K562 (cell line): ENCODE measurements around the gene C1orf21. TPM values are rescaled to one million over a fixed set of nuclear protein-coding genes. Genes with fewer than 3 reads are reported as not detected.

Experiments
- ATAC-seq: fragments of 200-7000 bp; cut with Tn5 transposase; 3 replicates; pipeline ENCODE4 v1.9.1; 2020; ENCODE audit warnings: moderate library complexity
- BruUV-seq: library from RNA; stranded (reverse); fragments of 400-500 nt; replicated peaks from 2 replicates; lab custom pipeline; 2021; lab: Mats Ljungman, UMichigan
- CTCF ChIA-PET: fragments of 300-600 bp; formaldehyde crosslinking; extraction: SDS; loops from one replicate; lab custom pipeline; 2021; ENCODE audit warnings: low intra/inter-chr PET ratio; lab: Yijun Ruan, JAX
- POLR2A ChIA-PET: fragments of 300-600, 350-650 bp; sonication (Branson Sonifier 250); formaldehyde crosslinking; extraction: SDS; loops from one replicate; lab custom pipeline; 2021; ENCODE audit warnings: antibody characterized with exemption, inconsistent platforms; lab: Yijun Ruan, JAX
- DNase-seq, 4 experiments: peaks; one replicate each; pipeline versions ENCODE4 v3.0.0 to v3.0.0-alpha.2; 2011 to 2018; ENCODE audit warnings: low spot score in 3 of 4, mixed read lengths in 3 of 4; ENCODE audit errors: extremely low read depth in 1 of 4
- FAIRE-seq: peaks from 2 replicates; lab custom pipeline; 2011; peaks lifted over from hg19 to GRCh38; lab: Jason Lieb, UNC
- H2AFZ ChIP-seq: 2 replicates; pipeline ENCODE4 v1.6.0; 2011; ENCODE audit warnings: low read depth, low read length, control low read depth, inconsistent platforms
- H3K27ac ChIP-seq: fragments of 200-600 bp; 3 replicates; pipeline ENCODE4 v1.8.0; 2011; ENCODE audit warnings: low read depth, mild to moderate bottlenecking, control low read depth, inconsistent platforms, low read length, moderate library complexity, mixed read lengths; ENCODE audit errors: extremely low read depth
- H3K27me3 ChIP-seq, 2 experiments: fragments of 300-600 bp in 1 of 2; 2 replicates in 1 of 2; 3 replicates in 1 of 2; pipeline versions ENCODE4 v1.6.0 to v1.8.0; 2011; ENCODE audit warnings: inconsistent platforms in 2 of 2, low read length in 2 of 2, mild to moderate bottlenecking in 1 of 2, mixed read lengths in 1 of 2, moderate library complexity in 1 of 2; ENCODE audit not compliant: control insufficient read depth in 2 of 2, insufficient read depth in 2 of 2
- H3K36me3 ChIP-seq: fragments of 300-600 bp; 3 replicates; pipeline ENCODE4 v1.8.0; 2011; ENCODE audit warnings: mild to moderate bottlenecking, low read length, inconsistent platforms; ENCODE audit not compliant: control insufficient read depth, insufficient read depth
- H3K4me1 ChIP-seq, 2 experiments: fragments of 200-600 bp in 1 of 2; replicated peaks in 1 of 2; 2 replicates in 1 of 2; 3 replicates in 1 of 2; pipeline versions ENCODE4 v1.5.1 to v1.8.0; 2011; ENCODE audit warnings: inconsistent platforms in 2 of 2, low read length in 2 of 2, mild to moderate bottlenecking in 1 of 2, mixed read lengths in 1 of 2, moderate library complexity in 1 of 2; ENCODE audit not compliant: control insufficient read depth in 2 of 2, insufficient read depth in 2 of 2
- H3K4me2 ChIP-seq: 2 replicates; pipeline ENCODE4 v1.6.1; 2011; ENCODE audit warnings: low read length, control low read depth, inconsistent platforms, mixed read lengths; ENCODE audit not compliant: insufficient read depth
- H3K4me3 ChIP-seq: fragments of 200-600 bp; sonication (generic), shearing (Covaris generic); 2 replicates; pipeline ENCODE4 v1.5.1; 2016; ENCODE audit warnings: control low read depth, inconsistent platforms
- H3K79me2 ChIP-seq: fragments of 200-600 bp; 3 replicates; pipeline ENCODE4 v1.8.0; 2011; ENCODE audit warnings: low read length, inconsistent platforms; ENCODE audit not compliant: control insufficient read depth, insufficient read depth
- H3K9ac ChIP-seq, 2 experiments: 2 replicates each; pipeline versions ENCODE4 v1.6.0 to v1.6.1; 2011; ENCODE audit warnings: low read depth in 2 of 2, low read length in 2 of 2, control low read depth in 1 of 2, inconsistent platforms in 1 of 2, mild to moderate bottlenecking in 1 of 2, mixed read lengths in 1 of 2; ENCODE audit not compliant: insufficient read depth in 1 of 2
- H3K9me1 ChIP-seq: one replicate; pipeline ENCODE4 v1.6.0; 2011; ENCODE audit warnings: inconsistent platforms, mild to moderate bottlenecking, low read length, moderate library complexity; ENCODE audit not compliant: control insufficient read depth, insufficient read depth
- H3K9me3 ChIP-seq: replicated peaks from 2 replicates; pipeline ENCODE4 v1.5.1; 2011; ENCODE audit warnings: low read depth, low read length, inconsistent platforms; ENCODE audit not compliant: control insufficient read depth, insufficient read depth
- H4K20me1 ChIP-seq: replicated peaks from 2 replicates; pipeline ENCODE4 v1.6.1; 2011; ENCODE audit warnings: low read length, inconsistent platforms, mixed read lengths; ENCODE audit not compliant: control insufficient read depth, insufficient read depth
- BRF1 ChIP-seq: IDR thresholded peaks from 3 replicates; pipeline ENCODE4 v1.6.1; 2011; ENCODE audit warnings: borderline replicate concordance, mild to moderate bottlenecking; ENCODE audit not compliant: insufficient read length; ENCODE audit errors: extremely low read depth
- CHCHD3 ChIP-seq: fragments of 250-450 bp; sonication (Bioruptor Pico); IDR thresholded peaks from 2 replicates; pipeline ENCODE4 v2.1.2; 2022; ENCODE audit warnings: mild to moderate bottlenecking
- GATAD2B ChIP-seq: fragments of 450-650 bp; IDR thresholded peaks from 2 replicates; pipeline ENCODE4 v1.6.1; 2017; ENCODE audit warnings: mild to moderate bottlenecking, borderline replicate concordance
- KDM4B ChIP-seq, 2 experiments: fragments of 450-650 bp in 1 of 2; sonication (generic) in 1 of 2; IDR thresholded peaks; 2 replicates each; pipeline ENCODE4 v1.6.1; 2016 to 2017; ENCODE audit warnings: borderline replicate concordance in 2 of 2, antibody characterized with exemption in 1 of 2, low read depth in 1 of 2, mild to moderate bottlenecking in 1 of 2
- PCBP1 ChIP-seq: fragments of 200-400 bp; formaldehyde crosslinking; IDR thresholded peaks from 2 replicates; pipeline ENCODE4 v1.6.1; 2018; ENCODE audit warnings: mild to moderate bottlenecking, low read depth, low read length; ENCODE audit not compliant: poor library complexity, severe bottlenecking
- SRSF3 ChIP-seq: fragments of 200-400 bp; formaldehyde crosslinking; IDR thresholded peaks from 2 replicates; pipeline ENCODE4 v1.6.1; 2016; ENCODE audit warnings: mild to moderate bottlenecking, low read length, moderate library complexity; ENCODE audit not compliant: insufficient read depth
- WGBS: fragments of 100-300 bp; shearing (Covaris generic); methylation state at CpG from one replicate; pipeline ENCODE4 v1.1.6; 2016; ENCODE audit warnings: low coverage, mixed read lengths; ENCODE audit not compliant: insufficient coverage; ENCODE audit errors: missing lambda C conversion rate; 5-methylcytosine and 5-hydroxymethylcytosine counted together
- in situ Hi-C: fragments of 300-500 bp; cut with MboI; formaldehyde crosslinking; loops from 4 replicates; pipeline ENCODE4 v1.15.0; 2018; ENCODE audit warnings: inconsistent platforms, mixed read lengths
- intact Hi-C: fragments of 100-400 bp; cut with micrococcal nuclease; formaldehyde crosslinking; loops from 2 replicates; pipeline ENCODE4 v1.14.2; 2022
- polyA plus RNA-seq, 8 experiments: library from polyadenylated mRNA; depleted of rRNA in 4 of 8; stranded (reverse) in 5 of 8; unstranded in 3 of 8; fragments of >200 nt; fragmentation: Nextera tagmentation in 2 of 8; fragmentation: Illumina TruSeq in 1 of 8; extraction: Ambion mirVana in 2 of 8; extraction: Trizol in 1 of 8; gene quantifications; 2 replicates each; pipeline versions ENCODE4 v1.2.1 to v1.2.3, GENCODE V29; 2011 to 2014; ENCODE audit warnings: inconsistent platforms in 1 of 8, missing spikeins in 1 of 8
- total RNA-seq, 7 experiments: library from RNA; depleted of rRNA in 6 of 7; stranded (reverse); fragments of >200 nt in 6 of 7; fragmentation: Illumina TruSeq in 2 of 7; extraction: Trizol in 2 of 7; gene quantifications; 2 replicates each; pipeline versions ENCODE4 v1.2.1 to v1.2.3, GENCODE V29; 2011 to 2021; ENCODE audit warnings: low replicate concordance in 1 of 7
- TF ChIP-seq, protein P1 (sequence below): fragments of 450-650 bp; IDR thresholded peaks from 2 replicates; pipeline ENCODE4 v1.6.1; 2017; ENCODE audit warnings: mild to moderate bottlenecking, moderate library complexity
- TF ChIP-seq, protein P2 (sequence below): fragments of 450-650 bp; IDR thresholded peaks from 2 replicates; pipeline ENCODE4 v1.6.1; 2016; ENCODE audit warnings: low read depth
- TF ChIP-seq, protein P3 (sequence below): IDR thresholded peaks from 3 replicates; pipeline ENCODE4 v1.6.1; 2011; ENCODE audit warnings: borderline replicate concordance, mild to moderate bottlenecking; ENCODE audit not compliant: insufficient read length, insufficient read depth

Gene C1orf21
- total and polyA plus RNA-seq, 9 of the 15 experiments (the other 6 are each of a cell fraction or from before 2014, with no cell fraction given): under 0.01 to 0.31 (median 0.07) TPM

DNA sequence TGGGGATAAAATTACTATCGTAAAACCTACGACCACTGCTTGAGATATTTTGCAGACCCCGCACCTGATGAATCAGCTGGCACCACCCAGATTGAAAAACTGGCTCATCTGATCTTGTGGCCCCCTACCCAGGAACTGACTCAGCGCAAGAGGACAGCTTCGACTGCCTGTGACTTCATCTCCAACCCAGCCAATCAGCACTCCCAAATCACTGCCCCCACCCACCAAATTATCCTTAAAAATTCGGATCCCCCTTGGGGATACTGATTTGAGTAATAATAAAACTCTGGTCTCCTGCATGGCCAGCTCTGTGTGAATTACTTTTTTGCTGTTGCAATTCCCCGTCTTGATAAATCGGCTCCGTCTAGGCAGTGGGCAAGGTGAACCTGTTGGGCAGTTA, 286.5 kb downstream of the C1orf21 start:
- CTCF ChIA-PET: no interaction called here
- intact Hi-C loops (no loop called here), in situ Hi-C loops (loop anchor here (25.0 kb wide), 1 partner anchor 586 kb away; no protein-coding TSS in a partner anchor)
- 7% methylated on average over 9 of the region's 9 CpGs for WGBS
- Histone ChIP-seq H3K9me3 (no peaks in the 10 kb centered on the region), H3K9me1 (no peaks in the 10 kb centered on the region), H3K4me1 (no peaks in the 10 kb centered on the region), H3K27me3 (peaks cover 23 to 31% of the 10 kb centered on the region in 2 experiments; a peak in 4 of 5 replicates), H3K27ac (no peak overlapping the region), H2AFZ (no peak overlapping the region), H3K4me2 (no peak overlapping the region), H3K36me3 (no peaks in the 10 kb centered on the region), H3K4me3 (no peak overlapping the region), H3K9ac (no peak overlapping the region), H4K20me1 (no peaks in the 10 kb centered on the region), H3K79me2 (no peaks in the 10 kb centered on the region)
- no peak for FAIRE-seq
- no peak for ATAC-seq
- POLR2A ChIA-PET: interaction anchor here (1.3 kb wide), 1 partner anchor 9 kb away, joined by 3 read pairs; no protein-coding TSS in a partner anchor
- DNase-seq: no peak
- no TSS peak for BruUV-seq
- TF ChIP-seq, protein P1, sequence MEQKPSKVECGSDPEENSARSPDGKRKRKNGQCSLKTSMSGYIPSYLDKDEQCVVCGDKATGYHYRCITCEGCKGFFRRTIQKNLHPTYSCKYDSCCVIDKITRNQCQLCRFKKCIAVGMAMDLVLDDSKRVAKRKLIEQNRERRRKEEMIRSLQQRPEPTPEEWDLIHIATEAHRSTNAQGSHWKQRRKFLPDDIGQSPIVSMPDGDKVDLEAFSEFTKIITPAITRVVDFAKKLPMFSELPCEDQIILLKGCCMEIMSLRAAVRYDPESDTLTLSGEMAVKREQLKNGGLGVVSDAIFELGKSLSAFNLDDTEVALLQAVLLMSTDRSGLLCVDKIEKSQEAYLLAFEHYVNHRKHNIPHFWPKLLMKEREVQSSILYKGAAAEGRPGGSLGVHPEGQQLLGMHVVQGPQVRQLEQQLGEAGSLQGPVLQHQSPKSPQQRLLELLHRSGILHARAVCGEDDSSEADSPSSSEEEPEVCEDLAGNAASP: no peak
- TF ChIP-seq, protein P2, sequence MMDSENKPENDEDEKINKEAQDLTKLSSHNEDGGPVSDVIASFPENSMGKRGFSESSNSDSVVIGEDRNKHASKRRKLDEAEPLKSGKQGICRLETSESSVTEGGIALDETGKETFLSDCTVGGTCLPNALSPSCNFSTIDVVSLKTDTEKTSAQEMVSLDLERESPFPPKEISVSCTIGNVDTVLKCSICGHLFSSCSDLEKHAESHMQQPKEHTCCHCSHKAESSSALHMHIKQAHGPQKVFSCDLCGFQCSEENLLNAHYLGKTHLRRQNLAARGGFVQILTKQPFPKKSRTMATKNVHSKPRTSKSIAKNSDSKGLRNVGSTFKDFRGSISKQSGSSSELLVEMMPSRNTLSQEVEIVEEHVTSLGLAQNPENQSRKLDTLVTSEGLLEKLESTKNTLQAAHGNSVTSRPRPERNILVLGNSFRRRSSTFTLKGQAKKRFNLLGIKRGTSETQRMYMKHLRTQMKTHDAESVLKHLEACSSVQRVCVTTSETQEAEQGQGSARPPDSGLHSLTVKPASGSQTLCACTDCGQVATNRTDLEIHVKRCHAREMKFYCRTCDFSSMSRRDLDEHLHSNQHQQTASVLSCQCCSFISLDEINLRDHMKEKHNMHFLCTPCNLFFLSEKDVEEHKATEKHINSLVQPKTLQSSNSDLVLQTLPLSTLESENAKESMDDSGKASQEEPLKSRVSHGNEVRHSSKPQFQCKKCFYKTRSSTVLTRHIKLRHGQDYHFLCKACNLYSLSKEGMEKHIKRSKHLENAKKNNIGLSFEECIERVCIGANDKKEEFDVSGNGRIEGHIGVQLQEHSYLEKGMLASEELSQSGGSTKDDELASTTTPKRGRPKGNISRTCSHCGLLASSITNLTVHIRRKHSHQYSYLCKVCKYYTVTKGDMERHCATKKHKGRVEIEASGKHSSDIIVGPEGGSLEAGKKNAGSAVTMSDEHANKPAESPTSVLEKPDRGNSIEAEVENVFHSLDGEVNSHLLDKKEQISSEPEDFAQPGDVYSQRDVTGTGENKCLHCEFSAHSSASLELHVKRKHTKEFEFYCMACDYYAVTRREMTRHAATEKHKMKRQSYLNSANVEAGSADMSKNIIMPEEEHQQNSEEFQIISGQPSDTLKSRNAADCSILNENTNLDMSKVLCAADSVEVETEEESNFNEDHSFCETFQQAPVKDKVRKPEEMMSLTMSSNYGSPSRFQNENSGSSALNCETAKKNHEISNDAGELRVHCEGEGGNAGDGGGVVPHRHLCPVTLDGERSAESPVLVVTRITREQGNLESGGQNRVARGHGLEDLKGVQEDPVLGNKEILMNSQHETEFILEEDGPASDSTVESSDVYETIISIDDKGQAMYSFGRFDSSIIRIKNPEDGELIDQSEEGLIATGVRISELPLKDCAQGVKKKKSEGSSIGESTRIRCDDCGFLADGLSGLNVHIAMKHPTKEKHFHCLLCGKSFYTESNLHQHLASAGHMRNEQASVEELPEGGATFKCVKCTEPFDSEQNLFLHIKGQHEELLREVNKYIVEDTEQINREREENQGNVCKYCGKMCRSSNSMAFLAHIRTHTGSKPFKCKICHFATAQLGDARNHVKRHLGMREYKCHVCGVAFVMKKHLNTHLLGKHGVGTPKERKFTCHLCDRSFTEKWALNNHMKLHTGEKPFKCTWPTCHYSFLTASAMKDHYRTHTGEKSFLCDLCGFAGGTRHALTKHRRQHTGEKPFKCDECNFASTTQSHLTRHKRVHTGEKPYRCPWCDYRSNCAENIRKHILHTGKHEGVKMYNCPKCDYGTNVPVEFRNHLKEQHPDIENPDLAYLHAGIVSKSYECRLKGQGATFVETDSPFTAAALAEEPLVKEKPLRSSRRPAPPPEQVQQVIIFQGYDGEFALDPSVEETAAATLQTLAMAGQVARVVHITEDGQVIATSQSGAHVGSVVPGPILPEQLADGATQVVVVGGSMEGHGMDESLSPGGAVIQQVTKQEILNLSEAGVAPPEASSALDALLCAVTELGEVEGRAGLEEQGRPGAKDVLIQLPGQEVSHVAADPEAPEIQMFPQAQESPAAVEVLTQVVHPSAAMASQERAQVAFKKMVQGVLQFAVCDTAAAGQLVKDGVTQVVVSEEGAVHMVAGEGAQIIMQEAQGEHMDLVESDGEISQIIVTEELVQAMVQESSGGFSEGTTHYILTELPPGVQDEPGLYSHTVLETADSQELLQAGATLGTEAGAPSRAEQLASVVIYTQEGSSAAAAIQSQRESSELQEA: no peak
- no peak for TF ChIP-seq GATAD2B
- no peak for TF ChIP-seq PCBP1
- TF ChIP-seq SRSF3: no peak
- no peak for TF ChIP-seq CHCHD3 (CRISPR knock-in tag)
- no peak for TF ChIP-seq KDM4B (IDR thresholded peaks at IDR 0.05; ENCODE audit: borderline replicate concordance in 2 of 2, low read depth in 1 of 2)
- TF ChIP-seq, protein P3, sequence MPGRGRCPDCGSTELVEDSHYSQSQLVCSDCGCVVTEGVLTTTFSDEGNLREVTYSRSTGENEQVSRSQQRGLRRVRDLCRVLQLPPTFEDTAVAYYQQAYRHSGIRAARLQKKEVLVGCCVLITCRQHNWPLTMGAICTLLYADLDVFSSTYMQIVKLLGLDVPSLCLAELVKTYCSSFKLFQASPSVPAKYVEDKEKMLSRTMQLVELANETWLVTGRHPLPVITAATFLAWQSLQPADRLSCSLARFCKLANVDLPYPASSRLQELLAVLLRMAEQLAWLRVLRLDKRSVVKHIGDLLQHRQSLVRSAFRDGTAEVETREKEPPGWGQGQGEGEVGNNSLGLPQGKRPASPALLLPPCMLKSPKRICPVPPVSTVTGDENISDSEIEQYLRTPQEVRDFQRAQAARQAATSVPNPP: no peak
- no peak for TF ChIP-seq BRF1
